HepG2 (cell line): Measurements from ENCODE around the gene RBP5. TPM values are rescaled to one million over a fixed set of nuclear protein-coding genes. Genes with fewer than 3 reads are reported as not detected.

Experiments
- KDM6A ChIP-seq: IDR thresholded peaks from 2 replicates; pipeline ENCODE4 v1.6.1; 2016; ENCODE audit warnings: low read depth
- NFYC ChIP-seq: IDR thresholded peaks from 2 replicates; pipeline ENCODE4 v1.6.1; 2016; ENCODE audit warnings: missing genetic modification reagents, missing compliant biosample characterization
- PRPF4 ChIP-seq: fragments of 200-400 bp; formaldehyde crosslinking; IDR thresholded peaks from 2 replicates; pipeline ENCODE4 v1.6.1; 2016; ENCODE audit warnings: low read length, low read depth; ENCODE audit not compliant: poor library complexity, severe bottlenecking
- ZC3H4 ChIP-seq: sonication (generic); formaldehyde crosslinking; IDR thresholded peaks from 2 replicates; pipeline ENCODE4 v1.4.0; 2020; ENCODE audit warnings: missing genetic modification reagents, borderline replicate concordance
- ZEB1 ChIP-seq: IDR thresholded peaks from 2 replicates; pipeline ENCODE4 v1.6.1; 2012; ENCODE audit warnings: mild to moderate bottlenecking, low read depth, inconsistent platforms; ENCODE audit not compliant: insufficient replicate concordance
- ZNF431 ChIP-seq: sonication (generic); formaldehyde crosslinking; IDR thresholded peaks from 2 replicates; pipeline ENCODE4 v1.9.0; 2022; ENCODE audit warnings: missing genetic modification reagents, low read depth, mild to moderate bottlenecking, borderline replicate concordance
- ZNF549 ChIP-seq: sonication (generic); formaldehyde crosslinking; IDR thresholded peaks from 2 replicates; pipeline ENCODE4 v1.5.0; 2020; ENCODE audit warnings: missing genetic modification reagents
- ZSCAN30 ChIP-seq: sonication (generic); formaldehyde crosslinking; IDR thresholded peaks from 2 replicates; pipeline ENCODE4 v1.5.0; 2020; ENCODE audit warnings: mild to moderate bottlenecking, missing genetic modification reagents
- ZSCAN31 ChIP-seq: sonication (generic); formaldehyde crosslinking; IDR thresholded peaks from 2 replicates; pipeline ENCODE4 v1.5.0; 2020; ENCODE audit warnings: low read depth, mild to moderate bottlenecking, missing genetic modification reagents
- polyA plus RNA-seq, 8 experiments: library from polyadenylated mRNA; depleted of rRNA in 3 of 8; stranded (reverse) in 7 of 8; unstranded in 1 of 8; fragments of >200 nt; fragmentation: Illumina TruSeq in 4 of 8; extraction: Trizol in 4 of 8; gene quantifications; 2 replicates each; pipeline versions ENCODE4 v1.2.1 to v1.2.3, GENCODE V29; 2011 to 2016; ENCODE audit warnings: low read depth in 4 of 8, missing spikeins in 1 of 8, mixed read lengths in 1 of 8; ENCODE audit not compliant: insufficient read depth in 1 of 8
- total RNA-seq, 5 experiments: library from RNA; depleted of rRNA; stranded (reverse); fragments of >200 nt; fragmentation: Illumina TruSeq; extraction: Trizol; gene quantifications; 2 replicates each; pipeline ENCODE4 v1.2.3, GENCODE V29; 2016; ENCODE audit warnings: low read depth in 1 of 5
- TF ChIP-seq, protein P1 (sequence below): sonication (generic); formaldehyde crosslinking; IDR thresholded peaks from 2 replicates; pipeline ENCODE4 v1.5.1; 2020; ENCODE audit warnings: mild to moderate bottlenecking, missing genetic modification reagents, moderate library complexity
- TF ChIP-seq, protein P2 (sequence below): sonication (generic); formaldehyde crosslinking; IDR thresholded peaks from 2 replicates; pipeline ENCODE4 v1.4.0; 2020; ENCODE audit warnings: missing genetic modification reagents
- TF ChIP-seq, protein P3 (sequence below): sonication (generic); formaldehyde crosslinking; IDR thresholded peaks from 2 replicates; pipeline ENCODE4 v1.5.0; 2020; ENCODE audit warnings: mild to moderate bottlenecking, missing genetic modification reagents
- TF ChIP-seq, protein P4 (sequence below): sonication (generic); formaldehyde crosslinking; IDR thresholded peaks from 2 replicates; pipeline ENCODE4 v1.5.0; 2020; ENCODE audit warnings: mild to moderate bottlenecking, low read depth, missing genetic modification reagents, borderline replicate concordance
- TF ChIP-seq, protein P5 (sequence below): sonication (generic); formaldehyde crosslinking; IDR thresholded peaks from 2 replicates; pipeline ENCODE4 v1.4.0; 2020; ENCODE audit warnings: missing genetic modification reagents
- TF ChIP-seq, protein P6 (sequence below): sonication (generic); formaldehyde crosslinking; IDR thresholded peaks from 2 replicates; pipeline ENCODE4 v1.5.0; 2020; ENCODE audit warnings: mild to moderate bottlenecking, missing genetic modification reagents, borderline replicate concordance

RBP5 gene
- total and polyA plus RNA-seq, 2 of the 13 experiments (the other 11 are each of a cell fraction or from before 2014, with no cell fraction given), result 13.8 to 19.8 TPM

DNA sequence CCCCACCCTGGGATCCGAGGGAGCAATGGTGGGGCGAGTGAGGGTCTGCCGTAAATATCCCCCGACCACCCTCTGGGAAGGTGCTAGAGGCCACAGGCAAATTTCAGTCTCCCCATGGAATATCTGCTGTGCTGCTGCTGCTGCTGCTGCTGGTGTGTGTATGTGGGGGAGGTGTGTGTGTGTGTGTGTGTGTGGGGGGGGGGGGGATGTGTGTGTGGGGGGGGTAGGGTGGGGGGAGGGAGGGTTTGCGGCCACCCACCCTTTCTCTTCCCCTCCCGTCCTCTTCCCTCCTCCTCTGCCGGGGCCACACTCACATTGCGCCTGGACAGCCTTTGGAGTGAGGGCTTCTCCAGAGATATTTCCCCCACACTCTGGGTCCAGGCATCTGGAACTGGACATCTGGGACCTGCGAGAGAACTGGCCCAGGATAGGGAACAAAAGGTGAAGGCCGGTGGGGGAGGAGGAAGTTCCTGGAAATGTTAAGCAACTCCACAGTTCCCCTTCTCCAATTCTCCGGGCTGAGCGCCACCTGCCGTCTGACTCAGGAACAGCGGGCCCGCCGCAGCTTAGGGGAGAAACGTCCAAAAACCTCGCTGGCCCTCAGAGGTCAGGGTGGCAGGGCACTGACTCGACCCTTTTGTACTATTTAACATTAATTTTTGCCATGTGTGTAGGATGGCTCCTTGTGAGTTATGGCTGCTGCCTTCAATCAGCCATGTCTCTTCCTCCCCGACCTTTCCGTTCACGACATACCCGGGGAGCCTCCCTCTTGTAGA is 19.7 kb downstream of the RBP5 start, which contains the start of gene C1RL (continued):
- TF ChIP-seq ZEB1 (peak; percentile 51), PRPF4 (peak; percentile 52), NFYC (CRISPR knock-in tag) (no peak), KDM6A (CRISPR knock-in tag) (0 out of 2 replicates have a peak, but pooled peaks have one; percentile 17), ZNF431 (CRISPR knock-in tag) (no peak), ZC3H4 (no peak; the same call in 1 of the 2 replicates), ZNF549 (CRISPR knock-in tag) (no peak), ZSCAN30 (no peak), ZSCAN31 (no peak)
- TF ChIP-seq, protein P1, sequence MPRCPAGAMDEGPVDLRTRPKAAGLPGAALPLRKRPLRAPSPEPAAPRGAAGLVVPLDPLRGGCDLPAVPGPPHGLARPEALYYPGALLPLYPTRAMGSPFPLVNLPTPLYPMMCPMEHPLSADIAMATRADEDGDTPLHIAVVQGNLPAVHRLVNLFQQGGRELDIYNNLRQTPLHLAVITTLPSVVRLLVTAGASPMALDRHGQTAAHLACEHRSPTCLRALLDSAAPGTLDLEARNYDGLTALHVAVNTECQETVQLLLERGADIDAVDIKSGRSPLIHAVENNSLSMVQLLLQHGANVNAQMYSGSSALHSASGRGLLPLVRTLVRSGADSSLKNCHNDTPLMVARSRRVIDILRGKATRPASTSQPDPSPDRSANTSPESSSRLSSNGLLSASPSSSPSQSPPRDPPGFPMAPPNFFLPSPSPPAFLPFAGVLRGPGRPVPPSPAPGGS, result no peak
- TF ChIP-seq, protein P2, sequence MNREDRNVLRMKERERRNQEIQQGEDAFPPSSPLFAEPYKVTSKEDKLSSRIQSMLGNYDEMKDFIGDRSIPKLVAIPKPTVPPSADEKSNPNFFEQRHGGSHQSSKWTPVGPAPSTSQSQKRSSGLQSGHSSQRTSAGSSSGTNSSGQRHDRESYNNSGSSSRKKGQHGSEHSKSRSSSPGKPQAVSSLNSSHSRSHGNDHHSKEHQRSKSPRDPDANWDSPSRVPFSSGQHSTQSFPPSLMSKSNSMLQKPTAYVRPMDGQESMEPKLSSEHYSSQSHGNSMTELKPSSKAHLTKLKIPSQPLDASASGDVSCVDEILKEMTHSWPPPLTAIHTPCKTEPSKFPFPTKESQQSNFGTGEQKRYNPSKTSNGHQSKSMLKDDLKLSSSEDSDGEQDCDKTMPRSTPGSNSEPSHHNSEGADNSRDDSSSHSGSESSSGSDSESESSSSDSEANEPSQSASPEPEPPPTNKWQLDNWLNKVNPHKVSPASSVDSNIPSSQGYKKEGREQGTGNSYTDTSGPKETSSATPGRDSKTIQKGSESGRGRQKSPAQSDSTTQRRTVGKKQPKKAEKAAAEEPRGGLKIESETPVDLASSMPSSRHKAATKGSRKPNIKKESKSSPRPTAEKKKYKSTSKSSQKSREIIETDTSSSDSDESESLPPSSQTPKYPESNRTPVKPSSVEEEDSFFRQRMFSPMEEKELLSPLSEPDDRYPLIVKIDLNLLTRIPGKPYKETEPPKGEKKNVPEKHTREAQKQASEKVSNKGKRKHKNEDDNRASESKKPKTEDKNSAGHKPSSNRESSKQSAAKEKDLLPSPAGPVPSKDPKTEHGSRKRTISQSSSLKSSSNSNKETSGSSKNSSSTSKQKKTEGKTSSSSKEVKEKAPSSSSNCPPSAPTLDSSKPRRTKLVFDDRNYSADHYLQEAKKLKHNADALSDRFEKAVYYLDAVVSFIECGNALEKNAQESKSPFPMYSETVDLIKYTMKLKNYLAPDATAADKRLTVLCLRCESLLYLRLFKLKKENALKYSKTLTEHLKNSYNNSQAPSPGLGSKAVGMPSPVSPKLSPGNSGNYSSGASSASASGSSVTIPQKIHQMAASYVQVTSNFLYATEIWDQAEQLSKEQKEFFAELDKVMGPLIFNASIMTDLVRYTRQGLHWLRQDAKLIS (CRISPR knock-in tag), result no peak
- TF ChIP-seq, protein P3, sequence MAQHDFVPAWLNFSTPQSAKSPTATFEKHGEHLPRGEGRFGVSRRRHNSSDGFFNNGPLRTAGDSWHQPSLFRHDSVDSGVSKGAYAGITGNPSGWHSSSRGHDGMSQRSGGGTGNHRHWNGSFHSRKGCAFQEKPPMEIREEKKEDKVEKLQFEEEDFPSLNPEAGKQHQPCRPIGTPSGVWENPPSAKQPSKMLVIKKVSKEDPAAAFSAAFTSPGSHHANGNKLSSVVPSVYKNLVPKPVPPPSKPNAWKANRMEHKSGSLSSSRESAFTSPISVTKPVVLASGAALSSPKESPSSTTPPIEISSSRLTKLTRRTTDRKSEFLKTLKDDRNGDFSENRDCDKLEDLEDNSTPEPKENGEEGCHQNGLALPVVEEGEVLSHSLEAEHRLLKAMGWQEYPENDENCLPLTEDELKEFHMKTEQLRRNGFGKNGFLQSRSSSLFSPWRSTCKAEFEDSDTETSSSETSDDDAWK (CRISPR knock-in tag), result no peak
- TF ChIP-seq, protein P4, sequence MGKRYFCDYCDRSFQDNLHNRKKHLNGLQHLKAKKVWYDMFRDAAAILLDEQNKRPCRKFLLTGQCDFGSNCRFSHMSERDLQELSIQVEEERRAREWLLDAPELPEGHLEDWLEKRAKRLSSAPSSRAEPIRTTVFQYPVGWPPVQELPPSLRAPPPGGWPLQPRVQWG (CRISPR knock-in tag), result no peak
- TF ChIP-seq, protein P5, sequence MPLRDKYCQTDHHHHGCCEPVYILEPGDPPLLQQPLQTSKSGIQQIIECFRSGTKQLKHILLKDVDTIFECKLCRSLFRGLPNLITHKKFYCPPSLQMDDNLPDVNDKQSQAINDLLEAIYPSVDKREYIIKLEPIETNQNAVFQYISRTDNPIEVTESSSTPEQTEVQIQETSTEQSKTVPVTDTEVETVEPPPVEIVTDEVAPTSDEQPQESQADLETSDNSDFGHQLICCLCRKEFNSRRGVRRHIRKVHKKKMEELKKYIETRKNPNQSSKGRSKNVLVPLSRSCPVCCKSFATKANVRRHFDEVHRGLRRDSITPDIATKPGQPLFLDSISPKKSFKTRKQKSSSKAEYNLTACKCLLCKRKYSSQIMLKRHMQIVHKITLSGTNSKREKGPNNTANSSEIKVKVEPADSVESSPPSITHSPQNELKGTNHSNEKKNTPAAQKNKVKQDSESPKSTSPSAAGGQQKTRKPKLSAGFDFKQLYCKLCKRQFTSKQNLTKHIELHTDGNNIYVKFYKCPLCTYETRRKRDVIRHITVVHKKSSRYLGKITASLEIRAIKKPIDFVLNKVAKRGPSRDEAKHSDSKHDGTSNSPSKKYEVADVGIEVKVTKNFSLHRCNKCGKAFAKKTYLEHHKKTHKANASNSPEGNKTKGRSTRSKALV (CRISPR knock-in tag), result 0 out of 2 replicates have a peak, but pooled peaks have one; percentile 22
- TF ChIP-seq, protein P6, sequence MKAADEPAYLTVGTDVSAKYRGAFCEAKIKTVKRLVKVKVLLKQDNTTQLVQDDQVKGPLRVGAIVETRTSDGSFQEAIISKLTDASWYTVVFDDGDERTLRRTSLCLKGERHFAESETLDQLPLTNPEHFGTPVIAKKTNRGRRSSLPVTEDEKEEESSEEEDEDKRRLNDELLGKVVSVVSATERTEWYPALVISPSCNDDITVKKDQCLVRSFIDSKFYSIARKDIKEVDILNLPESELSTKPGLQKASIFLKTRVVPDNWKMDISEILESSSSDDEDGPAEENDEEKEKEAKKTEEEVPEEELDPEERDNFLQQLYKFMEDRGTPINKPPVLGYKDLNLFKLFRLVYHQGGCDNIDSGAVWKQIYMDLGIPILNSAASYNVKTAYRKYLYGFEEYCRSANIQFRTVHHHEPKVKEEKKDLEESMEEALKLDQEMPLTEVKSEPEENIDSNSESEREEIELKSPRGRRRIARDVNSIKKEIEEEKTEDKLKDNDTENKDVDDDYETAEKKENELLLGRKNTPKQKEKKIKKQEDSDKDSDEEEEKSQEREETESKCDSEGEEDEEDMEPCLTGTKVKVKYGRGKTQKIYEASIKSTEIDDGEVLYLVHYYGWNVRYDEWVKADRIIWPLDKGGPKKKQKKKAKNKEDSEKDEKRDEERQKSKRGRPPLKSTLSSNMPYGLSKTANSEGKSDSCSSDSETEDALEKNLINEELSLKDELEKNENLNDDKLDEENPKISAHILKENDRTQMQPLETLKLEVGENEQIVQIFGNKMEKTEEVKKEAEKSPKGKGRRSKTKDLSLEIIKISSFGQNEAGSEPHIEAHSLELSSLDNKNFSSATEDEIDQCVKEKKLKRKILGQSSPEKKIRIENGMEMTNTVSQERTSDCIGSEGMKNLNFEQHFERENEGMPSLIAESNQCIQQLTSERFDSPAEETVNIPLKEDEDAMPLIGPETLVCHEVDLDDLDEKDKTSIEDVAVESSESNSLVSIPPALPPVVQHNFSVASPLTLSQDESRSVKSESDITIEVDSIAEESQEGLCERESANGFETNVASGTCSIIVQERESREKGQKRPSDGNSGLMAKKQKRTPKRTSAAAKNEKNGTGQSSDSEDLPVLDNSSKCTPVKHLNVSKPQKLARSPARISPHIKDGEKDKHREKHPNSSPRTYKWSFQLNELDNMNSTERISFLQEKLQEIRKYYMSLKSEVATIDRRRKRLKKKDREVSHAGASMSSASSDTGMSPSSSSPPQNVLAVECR (CRISPR knock-in tag), result no peak
